ENCODE data around the gene GLO1.
"Not testable (repeated sequence)": the region's sequence is repeated elsewhere in the genome, so short reads cannot be mapped to it uniquely, and the experiment has no call there.

Gene GLO1

DNA sequence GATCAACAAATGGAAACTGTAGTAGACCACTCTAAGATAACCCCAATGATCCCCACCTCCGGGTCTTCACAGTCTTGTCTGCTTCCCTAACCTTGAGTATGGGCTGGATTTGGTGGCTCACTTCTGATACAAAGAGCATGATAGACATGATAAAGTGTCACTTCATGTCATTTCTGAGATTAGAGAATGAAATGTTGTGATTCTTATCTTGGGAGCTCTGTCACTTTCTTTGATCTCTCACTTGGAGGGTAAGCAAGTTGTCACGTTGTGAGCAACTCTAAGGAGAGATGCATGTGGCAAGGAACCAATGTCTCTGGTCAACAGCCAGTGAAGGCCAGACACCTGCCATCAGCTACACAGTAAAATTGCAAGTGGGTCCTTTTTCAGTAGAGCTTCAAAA lies 3.0 kb upstream of the GLO1 start:
- no peak for DNase-seq (ENCODE audit: low read depth in 2 of 2)

DNA sequence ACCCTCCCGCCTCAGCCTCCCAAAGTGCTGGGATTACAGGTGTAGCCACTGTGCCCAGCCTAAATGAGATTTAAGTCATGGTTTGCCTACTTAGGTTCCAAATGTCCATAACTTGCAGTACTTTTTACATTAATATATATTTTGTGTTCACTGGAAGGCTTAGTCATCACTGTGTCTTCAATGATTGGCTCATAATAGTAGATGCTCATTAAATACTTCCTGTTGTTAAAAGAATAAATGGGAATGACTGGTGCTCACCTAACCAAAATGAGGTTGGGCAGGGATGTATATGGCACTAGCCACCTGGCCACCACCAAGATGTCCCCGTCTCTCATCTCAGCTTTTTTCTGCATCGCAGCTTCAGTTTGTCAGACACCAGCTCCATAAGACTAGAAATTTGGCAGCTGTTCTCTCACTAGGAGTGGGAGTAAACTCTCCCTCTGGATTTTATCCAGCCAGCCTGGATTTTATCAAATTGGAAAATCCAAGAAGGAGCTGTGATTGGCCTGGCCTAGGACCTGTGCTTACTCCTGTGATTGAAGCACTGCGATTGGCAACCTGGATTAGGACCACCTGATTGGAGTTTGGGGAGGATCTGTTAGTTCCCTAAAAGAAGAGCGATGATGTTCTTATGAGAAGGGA lies 1.1 kb upstream of the GLO1 start:
- DNase-seq (ENCODE audit: low read depth in 2 of 2), result no peak

DNA sequence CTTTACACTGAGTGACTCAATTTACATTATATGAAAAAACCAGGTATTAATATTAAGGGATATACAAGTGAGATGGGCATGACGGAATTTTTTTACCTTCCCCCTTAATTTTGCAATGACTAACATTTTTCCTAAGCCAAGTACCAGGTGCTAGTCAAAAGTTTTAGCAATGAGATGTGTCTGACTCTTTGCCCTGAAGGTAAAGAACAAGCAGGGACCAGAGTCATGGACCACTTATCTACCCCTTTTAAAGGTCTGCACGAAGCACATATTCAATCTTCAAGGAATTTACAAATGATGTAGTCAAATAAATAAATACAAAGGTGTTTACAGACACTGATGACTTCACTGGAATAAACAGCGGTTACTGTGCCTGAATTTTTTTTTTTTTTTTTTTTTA lies 1.4 kb downstream of the GLO1 start:
- DNase-seq (ENCODE audit: low read depth in 2 of 2), result no peak

DNA sequence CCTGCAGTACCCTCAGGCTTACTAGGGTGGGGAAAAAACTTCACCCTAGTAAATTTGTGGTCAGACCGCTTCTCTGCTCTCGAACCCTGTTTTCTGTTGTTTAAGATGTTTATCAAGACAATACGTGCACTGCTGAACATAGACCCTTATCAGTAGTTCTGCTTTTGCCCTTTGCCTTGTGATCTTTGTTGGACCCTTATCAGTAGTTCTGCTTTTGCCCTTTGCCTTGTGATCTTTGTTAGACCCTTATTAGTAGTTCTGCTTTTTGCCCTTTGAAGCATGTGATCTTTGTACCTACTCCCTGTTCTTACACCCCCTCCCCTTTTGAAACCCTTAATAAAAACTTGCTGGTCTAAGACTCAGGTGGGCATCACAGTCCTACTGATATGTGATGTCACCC lies 3.2 kb downstream of the GLO1 start:
- not testable (repeated sequence) for DNase-seq (ENCODE audit: low read depth in 2 of 2)

DNA sequence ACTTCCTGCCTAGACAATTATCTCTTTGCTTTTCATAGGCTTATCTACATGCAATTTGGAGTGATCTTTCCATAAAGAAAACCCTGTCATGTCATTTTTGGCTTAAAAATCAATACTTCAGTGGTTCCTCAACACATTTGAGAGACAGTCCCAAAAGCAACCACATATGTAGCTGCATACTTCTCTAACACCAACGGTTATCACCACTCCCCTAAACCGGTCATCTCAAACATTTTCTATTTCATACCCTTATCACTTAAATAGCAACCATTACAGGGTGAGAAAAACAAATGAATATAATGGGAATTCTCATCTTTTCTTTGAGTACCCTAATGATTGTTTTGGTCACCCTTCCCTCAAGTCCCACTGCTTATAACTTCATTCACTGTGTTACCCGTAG lies 5.1 kb downstream of the GLO1 start:
- no peak for DNase-seq (ENCODE audit: low read depth in 2 of 2)

DNA sequence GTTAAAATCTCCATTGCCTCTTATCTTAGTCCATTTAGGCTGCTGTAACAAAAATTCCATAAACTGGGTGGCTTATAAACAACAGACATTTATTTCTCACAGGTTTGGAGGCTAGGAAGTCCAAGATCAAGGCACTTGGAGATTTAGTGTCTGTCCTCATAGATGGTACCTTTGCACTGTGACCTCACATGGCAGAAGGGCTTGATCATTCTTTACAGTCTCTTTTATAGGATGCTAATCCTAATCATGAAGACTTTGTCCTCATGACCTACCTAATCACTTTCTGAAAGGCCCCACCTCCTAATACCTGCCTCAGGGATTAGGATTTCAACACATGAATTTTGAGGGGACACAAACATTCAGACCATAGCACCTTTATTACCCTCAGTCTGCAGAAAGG lies 6.6 kb downstream of the GLO1 start:
- DNase-seq (ENCODE audit: low read depth in 2 of 2), result no peak

DNA sequence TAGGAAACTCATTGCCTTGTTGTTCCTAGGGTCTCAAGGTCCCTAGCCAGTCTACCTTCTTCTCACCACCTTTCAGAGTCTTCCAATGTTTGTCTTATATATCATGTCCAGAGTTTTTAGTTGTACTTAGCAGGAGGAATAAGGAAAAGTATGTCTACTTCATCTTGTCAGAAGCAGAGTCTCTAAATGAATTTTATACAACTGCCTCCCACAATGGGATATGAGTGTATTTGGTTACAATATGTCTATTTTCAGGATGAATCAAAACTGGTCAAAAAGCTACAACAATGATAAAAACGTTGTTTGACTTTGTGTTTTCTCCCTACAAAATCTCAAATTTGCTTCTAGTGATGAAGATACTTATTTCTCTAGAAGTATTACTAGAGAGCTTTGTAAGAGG lies 7.0 kb downstream of the GLO1 start:
- DNase-seq (ENCODE audit: low read depth in 2 of 2), result no peak

DNA sequence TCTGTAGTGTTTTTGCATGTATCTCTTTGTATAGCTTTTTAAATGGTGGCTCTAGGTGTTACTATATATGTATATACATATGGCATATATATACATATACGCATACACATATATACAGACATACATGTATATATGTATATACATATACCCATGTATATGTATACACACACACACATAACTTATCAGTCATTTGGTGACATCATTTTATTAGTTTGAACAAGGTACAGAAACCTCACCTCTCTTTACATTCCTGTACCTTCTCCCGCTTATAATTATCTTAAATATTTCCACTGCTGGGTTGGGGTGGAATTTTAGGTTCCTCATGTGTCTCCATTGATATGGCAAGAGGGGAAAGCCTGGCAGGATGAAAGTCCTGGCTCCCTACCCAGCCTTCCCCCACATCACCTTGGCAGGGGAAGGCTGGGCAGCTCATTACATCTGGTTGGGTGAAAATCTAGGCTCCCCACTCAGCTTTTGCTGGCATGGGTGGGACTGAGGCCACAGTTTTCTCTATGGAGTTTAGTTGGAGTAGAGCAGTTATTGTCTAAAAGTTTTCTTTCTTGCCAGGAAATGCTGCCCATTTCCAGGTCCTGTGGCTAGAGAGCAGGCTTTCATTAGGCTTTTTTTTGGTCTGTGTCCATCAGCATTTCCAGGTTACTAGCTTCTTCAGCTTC lies 7.6 kb downstream of the GLO1 start:
- DNase-seq (ENCODE audit: low read depth in 2 of 2), result no peak

DNA sequence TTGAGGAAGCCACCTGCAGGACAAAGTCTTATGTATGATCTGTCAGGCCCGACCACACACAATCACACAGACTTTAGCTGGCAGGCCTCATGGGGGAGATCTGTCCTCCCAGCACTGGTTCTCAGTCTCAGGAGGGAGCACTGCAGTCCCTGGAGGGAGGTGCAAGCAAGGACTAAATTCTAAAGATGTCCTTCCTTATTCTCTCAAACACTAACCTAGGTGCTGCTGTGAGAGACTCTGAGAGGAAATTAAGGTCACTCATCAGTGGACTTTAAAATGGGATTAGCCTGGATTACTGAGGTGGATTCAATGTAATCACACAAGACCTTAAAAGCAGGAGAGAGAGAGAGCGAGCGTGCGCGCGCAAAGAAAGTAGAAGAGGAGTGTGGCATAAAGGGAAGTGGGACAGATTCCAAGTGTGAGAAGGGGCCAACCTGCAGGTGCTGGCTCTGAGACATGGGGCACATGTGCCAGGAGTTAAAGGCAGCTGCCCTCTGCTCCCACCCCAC lies 14.3 kb downstream of the GLO1 start:
- DNase-seq (ENCODE audit: low read depth in 2 of 2), result no peak

DNA sequence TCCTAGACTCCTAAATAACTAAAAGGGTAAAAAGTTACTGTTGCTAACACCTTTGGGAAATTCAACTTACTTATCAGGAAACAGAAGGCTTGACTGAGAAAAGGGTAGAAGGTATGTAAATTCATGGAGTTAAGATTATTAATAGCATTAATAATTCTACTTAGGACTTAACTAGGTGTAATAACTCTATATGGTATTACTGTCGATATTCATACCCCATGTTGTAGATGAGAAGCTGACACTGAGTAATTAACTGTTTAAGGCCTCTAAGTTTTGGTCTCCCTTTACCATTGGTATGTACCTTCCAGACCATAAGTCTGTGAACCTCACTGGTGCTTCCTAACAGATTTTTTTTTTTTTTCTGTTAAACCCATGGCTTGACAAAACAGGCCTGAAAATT lies 15.4 kb downstream of the GLO1 start:
- no peak for DNase-seq (ENCODE audit: low read depth in 2 of 2)

DNA sequence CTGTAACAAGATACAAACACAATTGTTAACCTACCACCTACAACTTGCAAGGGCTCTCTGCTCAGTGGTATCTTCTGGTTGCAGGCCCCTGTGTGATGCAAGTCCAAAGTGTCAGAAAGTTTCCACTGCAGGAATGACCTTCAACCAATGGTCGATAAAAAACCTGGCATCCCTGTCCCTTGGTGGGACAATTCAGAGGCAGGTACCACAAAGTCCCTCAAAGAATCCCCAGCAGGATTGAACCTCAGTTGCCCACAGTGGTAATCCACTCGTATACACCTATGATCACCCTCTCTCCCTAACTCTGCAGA lies 15.9 kb downstream of the GLO1 start:
- DNase-seq (ENCODE audit: low read depth in 2 of 2), result no peak

DNA sequence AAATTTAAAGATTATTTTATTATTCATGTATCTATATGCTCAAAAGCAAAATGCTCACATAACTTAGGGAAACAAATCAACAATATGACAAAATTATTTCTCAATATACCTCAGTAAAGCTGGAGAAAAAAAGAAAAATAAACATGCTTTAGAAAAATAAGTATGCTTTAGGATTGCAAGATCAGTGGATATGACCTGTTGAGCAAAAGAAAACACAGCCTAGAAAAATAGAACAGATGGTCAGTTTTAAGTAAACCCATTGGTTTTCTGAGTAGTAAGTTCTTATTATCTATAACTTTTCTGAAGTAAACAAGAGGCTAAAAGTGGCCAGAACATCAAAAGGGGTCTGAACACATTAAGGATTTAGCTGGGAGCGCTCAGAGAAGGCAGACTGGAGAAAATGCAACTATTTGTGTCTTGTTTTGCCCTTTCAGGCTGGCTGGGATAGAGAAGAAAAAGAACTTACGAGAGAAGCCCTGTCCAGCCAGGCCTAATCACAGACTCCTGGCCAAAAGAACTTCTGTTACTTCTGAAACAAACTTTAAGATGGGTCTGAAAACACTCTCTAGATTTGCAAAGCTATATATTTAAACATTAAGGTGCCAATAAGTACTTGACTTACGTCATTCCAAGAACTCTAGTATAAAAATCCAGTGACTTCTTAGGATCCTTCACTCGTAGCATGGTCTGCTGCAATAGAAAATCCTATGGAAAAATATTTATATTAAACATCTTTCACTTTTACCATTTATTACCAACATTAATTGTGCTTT lies 16.5 kb downstream of the GLO1 start:
- DNase-seq (ENCODE audit: low read depth in 2 of 2), result no peak

DNA sequence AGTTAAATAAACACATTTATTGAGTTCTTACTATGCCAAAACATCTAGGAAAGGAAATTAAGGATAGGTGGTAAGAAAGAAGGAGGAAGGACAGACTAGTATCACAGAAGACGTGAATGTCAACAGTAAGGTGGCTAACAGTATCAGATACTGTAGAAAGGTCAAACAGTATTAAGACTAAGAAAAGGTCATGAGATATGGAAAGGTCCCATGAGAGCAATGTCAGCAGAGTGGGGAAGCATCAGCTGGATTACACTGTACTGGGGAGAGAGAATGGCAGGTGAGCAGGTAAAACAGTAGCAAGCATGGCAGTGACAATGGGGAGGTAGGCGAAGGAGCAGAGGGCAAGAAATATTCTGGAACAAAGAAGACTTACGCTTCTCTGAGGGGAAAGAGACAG lies 18.0 kb downstream of the GLO1 start:
- DNase-seq (ENCODE audit: low read depth in 2 of 2), result no peak

DNA sequence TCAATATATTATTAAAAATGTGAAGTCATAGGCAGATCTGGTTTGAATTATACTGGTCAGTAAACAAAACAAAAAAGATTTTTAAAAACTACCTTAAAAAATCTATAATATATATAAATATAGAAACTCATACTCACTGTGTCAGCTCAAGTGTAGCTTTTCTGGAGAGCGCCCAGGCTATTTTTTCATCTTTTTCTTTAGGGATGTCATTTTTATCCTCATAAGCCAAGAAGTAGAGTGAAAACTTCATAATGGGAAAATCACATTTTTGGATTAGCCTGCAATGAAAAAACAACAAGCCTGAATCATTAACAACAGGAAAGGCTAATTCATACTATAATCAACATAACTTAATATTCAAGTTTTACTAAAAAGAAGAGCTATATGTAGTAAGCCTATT lies 18.7 kb downstream of the GLO1 start:
- DNase-seq (ENCODE audit: low read depth in 2 of 2), result no peak

DNA sequence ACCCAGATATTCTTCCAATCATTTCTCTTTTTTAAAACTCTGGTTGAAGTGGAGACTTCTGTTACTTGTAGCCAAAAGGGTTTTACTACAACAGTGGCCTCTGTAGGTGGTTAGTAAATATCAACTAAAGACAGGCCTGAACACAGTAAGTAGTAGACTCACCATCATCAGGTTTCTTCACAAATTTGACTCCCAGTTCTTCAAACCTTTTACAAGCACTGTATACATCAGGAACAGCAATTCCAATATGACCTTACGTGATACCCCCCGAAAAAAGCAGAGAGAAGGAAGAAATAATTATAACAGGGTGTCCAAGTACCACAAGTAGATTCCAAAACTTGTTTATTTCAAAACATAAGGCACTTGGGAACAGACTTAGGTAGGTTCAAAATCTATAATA lies 21.1 kb downstream of the GLO1 start:
- DNase-seq (ENCODE audit: low read depth in 2 of 2), result no peak

DNA sequence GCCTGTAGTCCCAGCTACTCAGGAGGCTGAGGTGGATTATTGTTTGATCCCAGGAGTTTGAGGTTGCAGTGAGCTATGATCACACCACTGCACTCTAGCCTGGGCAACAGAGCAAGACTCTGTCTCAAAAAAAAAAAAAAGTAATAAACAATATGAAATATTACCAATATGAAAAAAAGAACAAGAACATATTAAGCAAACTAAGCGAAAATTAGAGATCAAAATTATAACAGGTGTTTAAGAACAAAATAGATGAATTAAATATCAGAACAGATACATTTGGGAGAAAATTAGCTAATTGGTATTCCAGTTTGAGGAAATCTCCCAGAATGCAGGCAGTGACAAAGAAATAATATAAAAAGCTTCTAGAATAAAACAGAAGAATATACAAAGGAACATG lies 23.3 kb downstream of the GLO1 start:
- DNase-seq (ENCODE audit: low read depth in 2 of 2), result no peak

DNA sequence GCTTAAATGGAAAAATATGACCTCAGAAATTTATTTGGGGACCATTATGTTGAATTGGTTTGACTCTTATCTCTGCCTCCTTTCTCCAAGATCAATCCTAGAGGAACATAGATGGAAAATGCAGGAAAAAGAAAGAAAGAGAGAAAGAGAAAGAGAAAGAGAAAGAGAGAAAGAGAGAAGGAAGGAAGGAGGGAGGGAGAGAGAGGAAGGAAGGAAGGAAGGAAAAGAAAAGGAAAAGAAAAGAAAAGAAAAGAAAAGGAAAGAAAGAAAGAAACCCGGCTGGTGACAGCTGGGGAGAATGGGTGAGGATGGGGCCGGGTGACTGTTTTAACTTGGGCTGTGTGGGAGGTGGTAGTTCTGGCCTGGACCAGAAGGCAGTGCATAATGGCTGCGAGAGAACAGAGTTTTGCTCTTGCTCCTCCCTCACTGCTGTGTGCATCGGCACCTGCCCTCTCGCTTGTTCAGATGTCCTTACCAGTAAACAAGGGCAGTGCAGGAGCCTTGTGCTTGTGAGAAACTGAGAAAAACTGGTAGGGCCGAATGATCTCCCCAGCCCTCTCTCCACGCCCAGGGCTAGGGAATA lies 24.7 kb downstream of the GLO1 start:
- no peak for DNase-seq (ENCODE audit: low read depth in 2 of 2)

DNA sequence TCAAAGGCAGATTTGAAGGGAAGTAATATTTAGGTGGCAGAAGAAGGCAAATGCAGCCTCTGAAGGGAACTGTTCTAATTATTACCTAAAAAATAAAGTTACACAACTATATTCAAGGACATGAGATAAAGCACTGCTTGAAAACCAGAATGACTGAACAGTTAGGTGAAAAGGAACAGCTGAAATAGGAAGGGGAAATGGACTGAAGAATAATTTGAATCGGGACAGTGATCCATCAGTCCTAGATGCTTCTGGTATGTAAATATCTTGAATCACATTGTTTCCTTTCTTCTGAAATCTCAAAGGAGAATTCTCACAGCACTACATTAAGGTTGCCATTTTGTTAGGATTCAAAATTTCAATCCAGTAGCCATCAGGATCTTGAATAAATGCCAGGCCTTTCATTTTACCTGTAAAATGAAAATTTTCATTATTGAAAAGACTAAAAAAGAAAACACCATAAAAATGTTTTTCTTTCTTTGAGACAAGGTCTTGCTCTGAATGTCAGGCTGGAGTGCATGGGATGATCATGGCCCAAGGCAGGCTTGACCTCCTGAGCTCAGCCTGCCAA lies 25.9 kb downstream of the GLO1 start:
- DNase-seq (ENCODE audit: low read depth in 2 of 2), result no peak

DNA sequence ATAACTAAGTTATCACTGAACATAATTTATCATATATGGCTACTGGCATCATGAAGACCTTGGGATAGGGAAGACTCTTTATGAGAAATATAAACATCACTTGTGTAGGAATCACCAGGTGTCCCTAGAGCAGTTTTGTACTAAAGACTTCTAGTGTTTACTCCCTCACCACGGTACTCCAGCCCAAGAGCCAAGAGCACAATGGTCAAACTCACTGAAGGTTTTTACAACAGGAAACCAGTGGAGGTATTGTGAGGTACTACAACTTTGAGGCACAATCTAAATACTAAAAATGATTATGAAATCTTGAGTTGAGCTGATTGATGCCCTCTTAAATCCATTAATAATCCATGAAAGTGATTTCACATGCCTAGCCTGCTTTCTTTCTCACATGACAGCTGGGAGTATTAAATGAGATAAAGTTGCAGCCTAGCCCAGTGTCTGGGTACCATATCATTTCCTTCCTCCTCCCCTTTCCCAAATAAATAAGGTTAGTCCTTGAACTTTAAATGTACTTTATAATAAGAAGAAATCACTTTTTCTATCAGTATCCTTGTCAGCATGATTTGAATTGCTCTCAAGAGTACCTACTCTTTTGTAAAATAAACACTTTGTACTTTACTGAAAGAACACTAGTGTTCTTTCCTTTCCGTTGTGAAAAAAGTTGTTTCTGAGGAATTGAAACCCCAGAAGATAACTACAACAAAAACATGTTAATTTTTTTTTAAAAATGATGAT lies 26.5 kb downstream of the GLO1 start:
- no peak for DNase-seq (ENCODE audit: low read depth in 2 of 2)

DNA sequence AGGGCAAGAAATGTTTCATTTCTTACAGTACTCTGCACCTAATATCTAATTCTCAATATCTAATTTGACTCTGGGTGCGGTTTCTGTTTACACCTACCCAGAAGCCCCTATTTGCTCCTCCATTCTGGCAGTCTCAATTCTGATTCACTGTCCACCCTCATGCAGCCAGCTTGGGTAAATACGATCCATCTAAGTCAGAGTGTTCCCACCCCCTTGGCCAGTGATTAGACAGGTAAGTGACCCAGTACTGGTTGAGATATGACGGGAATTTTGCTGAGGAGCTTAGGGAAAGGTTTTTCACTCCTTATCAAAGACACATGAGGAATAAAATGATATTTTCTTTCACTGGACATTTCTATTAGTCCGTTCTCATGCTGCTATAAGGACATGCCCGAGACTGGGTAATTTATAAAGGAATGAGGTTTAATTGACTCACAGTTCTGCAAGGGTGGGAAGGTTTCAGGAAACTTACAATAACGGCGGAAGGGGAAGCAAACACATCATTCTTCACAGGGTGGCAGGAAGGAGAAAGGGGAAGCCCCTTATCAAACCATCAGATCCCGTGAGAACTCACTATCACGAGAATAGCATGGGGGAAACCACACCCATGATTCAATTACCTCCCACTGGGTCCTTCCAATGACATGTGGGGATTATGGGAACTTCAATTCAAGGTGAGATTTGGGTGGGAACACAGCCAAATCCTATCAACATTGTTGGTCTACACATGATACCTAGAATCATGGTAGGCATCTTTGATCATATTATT lies 29.4 kb downstream of the GLO1 start:
- no peak for DNase-seq (ENCODE audit: low read depth in 2 of 2)

DNA sequence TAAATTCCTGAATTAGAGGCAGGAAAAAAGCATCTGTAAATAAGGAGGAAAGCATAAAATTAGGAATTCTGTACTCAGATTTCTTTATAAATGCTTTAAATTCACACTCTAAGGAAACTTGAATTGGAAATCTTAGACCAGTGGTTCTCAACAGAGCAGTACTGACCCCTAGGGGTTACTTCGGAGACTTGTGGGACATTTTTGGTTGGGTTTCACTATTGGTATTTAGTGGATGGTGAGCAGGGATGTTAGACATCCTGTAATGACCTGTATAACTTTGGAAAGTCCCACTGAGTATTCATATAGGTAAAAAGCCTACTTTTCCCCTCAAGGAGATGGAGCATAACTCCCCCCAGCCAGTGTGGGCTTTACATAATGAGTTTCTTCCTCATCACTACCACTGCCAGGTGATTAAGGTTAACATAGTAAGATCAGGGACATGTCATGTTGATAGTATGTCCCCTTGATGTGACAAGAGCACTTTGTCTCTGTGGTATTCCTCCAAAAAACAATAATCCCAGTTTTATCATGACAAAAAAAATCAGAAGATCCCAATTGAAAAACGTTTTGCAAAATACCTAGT lies 31.0 kb downstream of the GLO1 start:
- DNase-seq (ENCODE audit: low read depth in 2 of 2), result no peak

Data from stimulated activated CD8-positive, alpha-beta memory T cell treated with anti-CD3 and anti-CD28 coated beads, Interleukin-15, amount 100 ng/mL, for 4 hours (primary cell).